Measurements from ENCODE around the gene BCKDHA. TPM values are rescaled to one million over a fixed set of nuclear protein-coding genes. Genes with fewer than 3 reads are reported as not detected.

The BCKDHA gene
- polyA plus RNA-seq, 1 of the 3 experiments (the other 2 are of a cell fraction), result 30.9 TPM

GRCh38 chr19:41350735-41351338, 46.8 kb upstream of the BCKDHA start:
- CTCF ChIA-PET, result interaction anchor here (0.7 to 3.4 kb wide), 4 partner anchors 10 to 43 kb away, joined by 3 to 29 read pairs (median 12); no protein-coding TSS in a partner anchor
- peak overlapping the region; percentile 92; the same call in 1 of the 2 replicates for H3K9ac ChIP-seq
- H3K4me1 ChIP-seq (ENCODE audit: control insufficient read depth in 1 of 2, insufficient read depth in 2 of 2, low read depth in 1 of 2, low read length in 1 of 2), result peaks cover 0 to 33% of the 10 kb centered on the region in 2 experiments; a peak in 2 of 4 replicates
- H3K27ac ChIP-seq (ENCODE audit: low read depth in 2 of 2, low read length in 1 of 2), result peak overlapping the region in 1 of 2 experiments; percentile 79; a peak in 1 of 4 replicates
- peak; percentile 6; the same call in 1 of the 2 replicates for TF ChIP-seq MAX (IDR thresholded peaks at IDR 0.05; ENCODE audit: low read depth)
- no peak for TF ChIP-seq TCF12 (IDR thresholded peaks at IDR 0.05)
- peak; percentile 16 for DNase-seq
- peak overlapping the region; percentile 65 to 99 for H3K4me3 ChIP-seq (ENCODE audit: low read depth in 2 of 2, low read length in 1 of 2)
- peaks cover 0 to 38% of the 10 kb centered on the region in 2 experiments for H3K36me3 ChIP-seq (replicated peaks in 1 of 2; ENCODE audit: control insufficient read depth in 1 of 2, insufficient read depth in 2 of 2, low read length in 1 of 2)
- H3K79me2 ChIP-seq (ENCODE audit: insufficient read depth), result peaks cover 78% of the 10 kb centered on the region
- peaks cover 71% of the 10 kb centered on the region for H4K20me1 ChIP-seq (ENCODE audit: insufficient read depth)
- no peaks in the 10 kb centered on the region for H3K9me3 ChIP-seq
- H3F3A ChIP-seq (replicated peaks; ENCODE audit: insufficient read depth), result peaks cover 9% of the 10 kb centered on the region
- WGBS (ENCODE audit: low lambda C conversion rate), result 42% methylated on average over 22 of the region's 22 CpGs
- POLR2A ChIA-PET, result interaction anchor here (0.7 kb wide), 1 partner anchor 26 kb away, joined by 3 read pairs; no protein-coding TSS in a partner anchor
- no peaks in the 10 kb centered on the region for H3K27me3 ChIP-seq (ENCODE audit: insufficient read depth)
- H2AFZ ChIP-seq (ENCODE audit: low read depth), result no peak overlapping the region
- H3K9me2 ChIP-seq, result no peaks in the 10 kb centered on the region
- H3K4me2 ChIP-seq, result peak overlapping the region; percentile 99

GRCh38 chr19:41351339-41352245, 46.0 kb upstream of the BCKDHA start:
- Histone ChIP-seq H3K27ac (ENCODE audit: low read depth in 2 of 2, low read length in 1 of 2) (peak overlapping the region in 1 of 2 experiments; percentile 79; a peak in 2 of 4 replicates), H3K9me3 (no peaks in the 10 kb centered on the region), H3K4me2 (peak overlapping the region; percentile 99), H3F3A (replicated peaks; ENCODE audit: insufficient read depth) (peaks cover 9% of the 10 kb centered on the region), H2AFZ (ENCODE audit: low read depth) (no peak overlapping the region), H3K9ac (peak overlapping the region; percentile 92), H3K9me2 (no peaks in the 10 kb centered on the region), H3K27me3 (ENCODE audit: insufficient read depth) (no peaks in the 10 kb centered on the region), H3K79me2 (ENCODE audit: insufficient read depth) (peaks cover 70% of the 10 kb centered on the region), H3K4me3 (ENCODE audit: low read depth in 2 of 2, low read length in 1 of 2) (peak overlapping the region; percentile 65 to 99), H3K36me3 (replicated peaks in 1 of 2; ENCODE audit: control insufficient read depth in 1 of 2, insufficient read depth in 2 of 2, low read length in 1 of 2) (peaks cover 0 to 30% of the 10 kb centered on the region in 2 experiments), H3K4me1 (ENCODE audit: control insufficient read depth in 1 of 2, insufficient read depth in 2 of 2, low read depth in 1 of 2, low read length in 1 of 2) (peaks cover 0 to 34% of the 10 kb centered on the region in 2 experiments; a peak in 2 of 4 replicates), H4K20me1 (ENCODE audit: insufficient read depth) (peaks cover 63% of the 10 kb centered on the region)
- ChIA-PET POLR2A (interaction anchor here (0.7 kb wide), 1 partner anchor 26 kb away, joined by 3 read pairs; no protein-coding TSS in a partner anchor), CTCF (interaction anchor here (0.7 to 3.4 kb wide), 13 partner anchors 9 to 148 kb away, joined by 3 to 29 read pairs (median 5); partner anchors contain the start of gene B9D2)
- under 1% methylated on average over 48 of the region's 58 CpGs for WGBS (ENCODE audit: low lambda C conversion rate)
- TF ChIP-seq USF1 (IDR thresholded peaks at IDR 0.05; ENCODE audit: borderline replicate concordance, low read depth) (peak; percentile 64), RFX5 (IDR thresholded peaks at IDR 0.05; ENCODE audit: low read length) (no peak), MAX (IDR thresholded peaks at IDR 0.05; ENCODE audit: low read depth) (peak; percentile 36), SIN3A (IDR thresholded peaks at IDR 0.05; ENCODE audit: borderline replicate concordance, low read depth, low read length) (peak; percentile 11; the same call in 1 of the 2 replicates), TEAD4 (IDR thresholded peaks at IDR 0.05; ENCODE audit: borderline replicate concordance, insufficient read depth) (no peak), ZBTB33 (IDR thresholded peaks at IDR 0.05; ENCODE audit: borderline replicate concordance, low read depth) (no peak)
- DNase-seq, result peak; percentile 62
